OCI-LY7 (cell line): ENCODE measurements around the gene FLOT2. TPM values are rescaled to one million over a fixed set of nuclear protein-coding genes. Genes with fewer than 3 reads are reported as not detected.

Experiments used
- BruUV-seq: library from RNA; stranded (reverse); fragments of 400-500 nt; replicated peaks from 2 replicates; lab custom pipeline; 2021; lab: Mats Ljungman, UMichigan
- CTCF ChIA-PET: fragments of 300-600 bp; sonication (Branson Sonifier 250); formaldehyde crosslinking; loops from one replicate; lab custom pipeline; 2022; ENCODE audit warnings: antibody characterized with exemption; ENCODE audit not compliant: unreplicated experiment; lab: Charles Lee
- POLR2A ChIA-PET: fragments of 300-600 bp; sonication (Branson Sonifier 250); formaldehyde crosslinking; loops from one replicate; lab custom pipeline; 2022; ENCODE audit warnings: antibody characterized with exemption; lab: Charles Lee
- DNase-seq: peaks from one replicate; pipeline ENCODE4 v3.0.0-alpha.2; 2015; ENCODE audit warnings: low spot score
- H2AFZ ChIP-seq: fragments of 200-600 bp; sonication (generic), shearing (Covaris generic); 2 replicates; pipeline ENCODE4 v1.6.1; 2014; ENCODE audit warnings: mild to moderate bottlenecking, antibody characterized with exemption, low read length, moderate library complexity
- H3K27ac ChIP-seq: fragments of 200-600 bp; sonication (generic); 2 replicates; pipeline ENCODE4 v1.5.1; 2014; ENCODE audit warnings: mixed run types, low read depth, mild to moderate bottlenecking, moderate library complexity, low read length, inconsistent platforms; ENCODE audit not compliant: poor library complexity, severe bottlenecking
- H3K36me3 ChIP-seq: fragments of 200-600 bp; sonication (generic); 2 replicates; pipeline ENCODE4 v1.6.1; 2014; ENCODE audit warnings: mild to moderate bottlenecking, antibody characterized with exemption, low read length, moderate library complexity, mixed read lengths; ENCODE audit not compliant: insufficient read depth
- H3K4me1 ChIP-seq: fragments of 200-600 bp; sonication (generic); 2 replicates; pipeline ENCODE4 v1.5.1; 2014; ENCODE audit warnings: mild to moderate bottlenecking, low read length; ENCODE audit not compliant: insufficient read depth, poor library complexity, severe bottlenecking
- H3K4me2 ChIP-seq: fragments of 200-600 bp; sonication (generic); 2 replicates; pipeline ENCODE4 v1.6.1; 2014; ENCODE audit warnings: mild to moderate bottlenecking, low read length
- H3K4me3 ChIP-seq: fragments of 200-600 bp; sonication (generic); 2 replicates; pipeline ENCODE4 v1.5.1; 2014; ENCODE audit warnings: mild to moderate bottlenecking, low read depth, low read length; ENCODE audit not compliant: poor library complexity, severe bottlenecking
- H3K79me2 ChIP-seq: fragments of 200-600 bp; sonication (generic); 2 replicates; pipeline ENCODE4 v1.6.1; 2016; ENCODE audit warnings: low read depth, mild to moderate bottlenecking, low read length, moderate library complexity, mixed read lengths; ENCODE audit not compliant: insufficient read depth
- H3K9me2 ChIP-seq: fragments of 200-600 bp; sonication (generic); 2 replicates; pipeline ENCODE4 v1.6.1; 2016; ENCODE audit warnings: mild to moderate bottlenecking, low read length, mixed read lengths; ENCODE audit not compliant: insufficient read depth
- H3K9me3 ChIP-seq: fragments of 200-600 bp; sonication (generic); 2 replicates; pipeline ENCODE4 v1.6.1; 2014; ENCODE audit warnings: mild to moderate bottlenecking, mixed run types, low read length, mixed read lengths
- H4K20me1 ChIP-seq: fragments of 200-600 bp; sonication (generic); 2 replicates; pipeline ENCODE4 v1.6.1; 2014; ENCODE audit warnings: mild to moderate bottlenecking, antibody characterized with exemption, low read length, moderate library complexity, mixed read lengths; ENCODE audit not compliant: insufficient read depth
- CTCF ChIP-seq: fragments of 200-600 bp; sonication (generic); conservative IDR thresholded peaks from 2 replicates; pipeline ENCODE4 v1.5.1; 2014; ENCODE audit warnings: mild to moderate bottlenecking, antibody characterized with exemption, low read length, moderate library complexity, mixed read lengths
- EZH2phosphoT487 ChIP-seq: fragments of 200-600 bp; sonication (generic); IDR thresholded peaks from 2 replicates; pipeline ENCODE4 v1.6.1; 2018; ENCODE audit warnings: low read depth, borderline replicate concordance, mild to moderate bottlenecking, mixed run types, antibody characterized with exemption, low read length, moderate library complexity, mixed read lengths
- intact Hi-C: fragments of 100-400 bp; cut with micrococcal nuclease; formaldehyde crosslinking; loops from one replicate; pipeline ENCODE4 v1.10.0; 2022; ENCODE audit not compliant: unreplicated experiment
- total RNA-seq, 2 experiments: library from RNA; depleted of rRNA in 1 of 2; stranded (reverse); fragments of >200 nt in 1 of 2; shearing (Covaris generic) in 1 of 2; gene quantifications; 2 replicates each; pipeline ENCODE4 v1.2.3, GENCODE V29; 2014 to 2022

The FLOT2 gene
- total RNA-seq, 2 experiments from 2014 or later, result 46.5 to 122 TPM

- CTCF ChIA-PET, result interaction anchor here (0.6 kb wide), 1 partner anchor 665 kb away, joined by 3 read pairs; no protein-coding TSS in a partner anchor
Observed at GRCh38 chr17:28856028-28856574, 41.4 kb downstream of the FLOT2 start.

GRCh38 chr17:28855336-28855679 lies 42.2 kb downstream of the FLOT2 start:
- Histone ChIP-seq H4K20me1 (no peaks in the 10 kb centered on the region), H3K27ac (peak overlapping the region; percentile 39), H3K9me2 (no peaks in the 10 kb centered on the region), H3K9me3 (no peaks in the 10 kb centered on the region), H3K79me2 (peaks cover 15% of the 10 kb centered on the region; the same call in 1 of the 2 replicates), H3K4me1 (peaks cover 15% of the 10 kb centered on the region), H3K4me2 (peak overlapping the region; percentile 77), H3K4me3 (peak overlapping the region; percentile 94), H3K36me3 (peaks cover 26% of the 10 kb centered on the region), H2AFZ (peak overlapping the region; percentile 98)
- POLR2A ChIA-PET, result interaction anchor here (0.5 to 2.0 kb wide), 4 partner anchors 10 to 44 kb away, joined by 3 to 6 read pairs (median 6); partner anchors contain the start of gene FAM222B
- DNase-seq, result no peak
- intact Hi-C loops, result loop anchor here (2.0 kb wide), 1 partner anchor 47 kb away; the partner anchor contains the start of gene DHRS13
- TF ChIP-seq EZH2phosphoT487, result no peak
- no peak for TF ChIP-seq CTCF
- CTCF ChIA-PET, result no interaction called here
- BruUV-seq, result TSS peak; percentile 87

More at GRCh38 chr17:28856028-28856574, 41.4 kb downstream of the FLOT2 start:
- Histone ChIP-seq H4K20me1 (no peaks in the 10 kb centered on the region), H3K9me3 (no peaks in the 10 kb centered on the region), H2AFZ (no peak overlapping the region), H3K36me3 (peaks cover 31% of the 10 kb centered on the region), H3K79me2 (peaks cover 15% of the 10 kb centered on the region; the same call in 1 of the 2 replicates), H3K4me1 (peaks cover 15% of the 10 kb centered on the region), H3K4me2 (peak overlapping the region; percentile 77), H3K4me3 (peak overlapping the region; percentile 94), H3K27ac (no peak overlapping the region), H3K9me2 (no peaks in the 10 kb centered on the region)
- TF ChIP-seq CTCF (no peak), EZH2phosphoT487 (no peak)
- BruUV-seq, result no TSS peak
- POLR2A ChIA-PET, result interaction anchor here (0.6 to 2.0 kb wide), 7 partner anchors 10 to 170 kb away, joined by 3 to 6 read pairs (median 3); partner anchors contain the start of genes FAM222B and RPL23A
- no peak for DNase-seq
- intact Hi-C loops, result no loop called here
